K562 (cell line): ENCODE results near the gene ACTA2.
"Not testable (repeated sequence)": the region's sequence is repeated elsewhere in the genome, so short reads cannot be mapped to it uniquely, and the experiment has no call there.

Source experiments
- CTCF ChIP-seq, 3 experiments: IDR thresholded peaks in 2 of 3; conservative IDR thresholded peaks in 1 of 3; 2 replicates each; pipeline ENCODE4 v1.5.1; 2011 to 2012; ENCODE audit warnings: low read length in 3 of 3, mild to moderate bottlenecking in 3 of 3, control low read depth in 2 of 3, improper control_type of control experiment in 1 of 3, inconsistent platforms in 1 of 3, low read depth in 1 of 3, mixed read lengths in 1 of 3, moderate library complexity in 1 of 3; ENCODE audit not compliant: insufficient read depth in 2 of 3
- POLR2A ChIP-seq: fragments of 450-650 bp; conservative IDR thresholded peaks from 2 replicates; pipeline ENCODE4 v1.6.1; 2016
- POLR2AphosphoS5 ChIP-seq: IDR thresholded peaks from 2 replicates; pipeline ENCODE4 v1.6.1; 2011; ENCODE audit warnings: mild to moderate bottlenecking, low read depth, low read length, moderate library complexity; ENCODE audit not compliant: control insufficient read depth, insufficient read depth

GRCh38 chr10:88932029-88932428 lies 20.5 kb downstream of the ACTA2 start:
- TF ChIP-seq CTCF (IDR thresholded peaks at IDR 0.05 in 2 of 3, conservative IDR thresholded peaks at IDR 0.05 in 1 of 3; ENCODE audit: insufficient read depth in 2 of 3, low read depth in 1 of 3, low read length in 3 of 3); POLR2AphosphoS5; POLR2A: not testable (repeated sequence)
